ENCODE results near the gene CYBA.

Gene CYBA

GRCh38 chr16:88649195-88649923 is 1.5 kb downstream of the CYBA start:
- no peak for TF ChIP-seq ZFX (IDR thresholded peaks at IDR 0.05)
- H3K27ac ChIP-seq = no peak overlapping the region

- H3K27ac ChIP-seq = no peak overlapping the region
- TF ChIP-seq ZFX (IDR thresholded peaks at IDR 0.05) (no peak), CTCF (conservative IDR thresholded peaks at IDR 0.05) (no peak)
Observed at GRCh38 chr16:88647178-88648070, 3.4 kb downstream of the CYBA start.

GRCh38 chr16:88646345-88647034 is 4.4 kb downstream of the CYBA start:
- TF ChIP-seq ZFX (IDR thresholded peaks at IDR 0.05) (no peak), CTCF (conservative IDR thresholded peaks at IDR 0.05) (no peak)
- H3K27ac ChIP-seq = no peak overlapping the region

GRCh38 chr16:88645941-88646340 is 4.9 kb downstream of the CYBA start:
- H3K27ac ChIP-seq = no peak overlapping the region
- no peak for TF ChIP-seq ZFX (IDR thresholded peaks at IDR 0.05)
- no peak for TF ChIP-seq CTCF (conservative IDR thresholded peaks at IDR 0.05)

GRCh38 chr16:88645455-88645854 is 5.4 kb downstream of the CYBA start:
- no peak overlapping the region for H3K27ac ChIP-seq
- TF ChIP-seq CTCF (conservative IDR thresholded peaks at IDR 0.05) (no peak), ZFX (IDR thresholded peaks at IDR 0.05) (no peak)

- TF ChIP-seq CTCF (conservative IDR thresholded peaks at IDR 0.05) = no peak
- TF ChIP-seq ZFX (IDR thresholded peaks at IDR 0.05) = no peak
- H3K27ac ChIP-seq = no peak overlapping the region
Observed at GRCh38 chr16:88643644-88643932, 7.3 kb downstream of the CYBA start.

GRCh38 chr16:88642881-88643643 is 7.8 kb downstream of the CYBA start:
- no peak overlapping the region for H3K27ac ChIP-seq
- TF ChIP-seq CTCF (conservative IDR thresholded peaks at IDR 0.05) = no peak
- TF ChIP-seq ZFX (IDR thresholded peaks at IDR 0.05) = no peak

Data from C4-2B (cell line).